Gastrocnemius medialis (tissue), 4 donors: ENCODE results near the gene NOL12. TPM values are rescaled to one million over a fixed set of nuclear protein-coding genes. Genes with fewer than 3 reads are reported as not detected.
"Not testable (repeated sequence)": the region's sequence is repeated elsewhere in the genome, so short reads cannot be mapped to it uniquely, and the experiment has no call there.

Experiments
- ATAC-seq, 2 donors: fragments of 150-250 bp; one replicate each; pipeline ENCODE4 v1.9.1; 2016
- DNase-seq, 2 donors: peaks; one replicate each; pipeline ENCODE4 v3.0.0-alpha.2; 2019
- H3K27ac ChIP-seq, 4 donors: fragments of 200-600 bp; sonication (generic); 1 replicate in 1 of 4; 2 replicates in 3 of 4; pipeline ENCODE4 v1.5.1; 2016 to 2018; ENCODE audit warnings: mild to moderate bottlenecking in 2 of 4, moderate library complexity in 1 of 4
- H3K27me3 ChIP-seq, 3 donors: fragments of 200-600 bp; sonication (generic) in 2 of 3; 1 replicate in 1 of 3; 2 replicates in 2 of 3; pipeline versions ENCODE4 v1.5.1 to v1.6.0; 2016 to 2019; ENCODE audit warnings: mild to moderate bottlenecking in 1 of 3, moderate library complexity in 1 of 3
- H3K36me3 ChIP-seq, 2 donors: fragments of 200-600 bp; sonication (generic) in 1 of 2; one replicate each; pipeline ENCODE4 v1.5.1; 2017 to 2018
- H3K4me1 ChIP-seq, 2 donors: fragments of 200-600 bp; sonication (generic) in 1 of 2; one replicate each; pipeline ENCODE4 v1.5.1; 2016 to 2017; ENCODE audit warnings: mild to moderate bottlenecking in 2 of 2
- H3K4me3 ChIP-seq, 4 donors: fragments of 200-600 bp; sonication (generic) in 3 of 4; 1 replicate in 1 of 4; 2 replicates in 3 of 4; pipeline ENCODE4 v1.5.1; 2016 to 2019; ENCODE audit warnings: mild to moderate bottlenecking in 2 of 4
- H3K9me3 ChIP-seq, 3 donors: fragments of 200-600 bp; sonication (generic) in 2 of 3; 1 replicate in 1 of 3; 2 replicates in 2 of 3; pipeline ENCODE4 v1.5.1; 2016 to 2019
- CTCF ChIP-seq, 5 experiments: fragments of 450-650 bp in 3 of 5; fragments of 200-600 bp in 2 of 5; sonication (generic) in 2 of 5; IDR thresholded peaks in 4 of 5; conservative IDR thresholded peaks in 1 of 5; 1 replicate in 4 of 5; 2 replicates in 1 of 5; pipeline ENCODE4 v1.5.1; 2016 to 2019; ENCODE audit warnings: antibody characterized with exemption in 5 of 5, mild to moderate bottlenecking in 3 of 5, moderate library complexity in 3 of 5
- POLR2A ChIP-seq, 2 donors: fragments of 450-650 bp; IDR thresholded peaks; one replicate each; pipeline ENCODE4 v1.6.1; 2017; ENCODE audit warnings: antibody characterized with exemption in 2 of 2, mild to moderate bottlenecking in 2 of 2, moderate library complexity in 2 of 2
- in situ Hi-C, 4 donors: fragments of 200-750 bp; cut with MboI; loops; one replicate each; pipeline versions ENCODE4 v1.15.0 to v1.8.0; 2017; ENCODE audit warnings: low sequenced_read_pairs in 4 of 4
- intact Hi-C: fragments of 100-400 bp; cut with DNase I; formaldehyde crosslinking; loops from one replicate; pipeline ENCODE4 v1.15.1; 2023; ENCODE audit warnings: low total_unique reads
- total RNA-seq, 4 donors: library from RNA; depleted of rRNA; stranded (reverse); fragments of >200 nt; gene quantifications; one replicate each; pipeline versions ENCODE4 v1.1.0 to v1.2.3, GENCODE V29; 2016

Gene NOL12
- total RNA-seq, 4 donors from 2014 or later = 10.0 to 21.7 (median 16.6) TPM

- TF ChIP-seq CTCF (IDR thresholded peaks at IDR 0.05 in 4 of 5, conservative IDR thresholded peaks at IDR 0.05 in 1 of 5) (no peak), POLR2A (IDR thresholded peaks at IDR 0.05) (no peak)
- H3K27ac ChIP-seq = peak overlapping the region in 1 of 4 donors; percentile 43
- in situ Hi-C loops (loop anchor here in 1 of 4 donors (10.0 kb wide), 1 partner anchor 66 kb away; no protein-coding TSS in a partner anchor), intact Hi-C loops (no loop called here)
- no peaks in the 10 kb centered on the region for H3K27me3 ChIP-seq
- H3K36me3 ChIP-seq = peaks cover 0 to 66% of the 10 kb centered on the region in 2 donors
- no peak overlapping the region for H3K4me3 ChIP-seq
- H3K9me3 ChIP-seq = no peaks in the 10 kb centered on the region
- DNase-seq = peak; percentile 34 to 74
- peaks cover 9 to 19% of the 10 kb centered on the region in 2 donors for H3K4me1 ChIP-seq
- ATAC-seq = peak in 1 of 2 donors; percentile 43
Observed at GRCh38 chr22:37690901-37691504, 4.9 kb downstream of the NOL12 start.

DNA sequence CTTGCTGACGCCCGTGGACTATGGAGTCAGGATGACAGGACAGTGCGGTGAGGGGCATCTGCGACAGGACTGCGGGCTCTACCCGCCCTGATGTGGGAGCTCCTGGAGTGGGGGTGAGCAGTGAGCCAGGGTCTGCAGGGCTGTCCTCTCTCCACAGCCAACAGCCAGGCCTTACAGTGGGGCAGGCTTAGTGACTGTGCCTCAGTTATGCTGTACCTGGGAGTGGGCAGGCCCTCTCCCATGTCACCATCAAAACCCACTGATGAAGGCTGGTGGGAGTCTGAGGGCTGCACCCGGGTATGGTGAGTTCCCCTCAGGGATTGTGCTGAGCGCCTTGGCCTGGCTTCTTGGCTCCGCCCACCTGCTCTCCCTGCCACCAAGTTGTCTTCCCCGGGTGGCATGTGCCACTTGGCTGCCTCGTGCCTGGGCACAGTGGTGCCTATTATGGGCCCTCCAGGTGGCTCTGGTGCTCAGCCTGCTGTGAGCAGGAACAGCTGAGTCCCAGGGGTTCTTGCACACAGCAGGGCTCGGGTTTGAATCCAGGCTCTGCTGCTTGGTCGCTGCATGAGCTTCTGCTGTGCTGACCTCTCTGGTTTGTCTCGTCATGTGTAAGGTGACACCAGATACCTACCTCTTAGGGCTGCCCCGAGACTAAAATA lies 6.6 kb downstream of the NOL12 start:
- DNase-seq (no peak), ATAC-seq (no peak)
- H3K27me3 ChIP-seq = no peaks in the 10 kb centered on the region
- no peaks in the 10 kb centered on the region for H3K9me3 ChIP-seq
- H3K4me3 ChIP-seq = no peak overlapping the region
- H3K36me3 ChIP-seq = peaks cover 0 to 63% of the 10 kb centered on the region in 2 donors
- H3K27ac ChIP-seq = no peak overlapping the region
- TF ChIP-seq CTCF (IDR thresholded peaks at IDR 0.05 in 4 of 5, conservative IDR thresholded peaks at IDR 0.05 in 1 of 5) (no peak), POLR2A (IDR thresholded peaks at IDR 0.05) (no peak)
- peaks cover 8 to 14% of the 10 kb centered on the region in 2 donors for H3K4me1 ChIP-seq
- in situ Hi-C loops = loop anchor here in 1 of 4 donors (10.0 kb wide), 1 partner anchor 68 kb away; no protein-coding TSS in a partner anchor
- intact Hi-C loops = no loop called here

DNA sequence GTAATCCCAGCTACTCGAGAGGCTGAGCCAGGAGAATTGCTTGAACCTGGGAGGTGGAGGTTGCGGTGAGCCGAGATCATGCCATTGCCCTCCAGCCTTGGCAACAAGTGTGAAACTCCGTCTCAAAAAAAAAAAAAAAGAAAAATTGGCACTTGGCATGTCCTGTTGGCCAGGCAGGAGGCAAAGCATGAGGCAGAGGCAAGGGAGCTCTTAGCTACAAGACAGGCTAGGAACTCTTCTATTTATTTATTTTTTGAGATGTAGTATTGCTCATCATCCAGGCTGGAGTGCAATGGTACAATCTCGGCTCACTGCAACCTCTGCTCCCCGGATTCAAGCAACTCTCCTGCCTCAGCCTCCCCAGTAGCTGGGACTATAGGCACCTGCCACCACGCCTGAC lies 8.0 kb downstream of the NOL12 start:
- Histone ChIP-seq H3K4me1 (peaks cover 7 to 11% of the 10 kb centered on the region in 2 donors), H3K36me3 (peaks cover 0 to 49% of the 10 kb centered on the region in 2 donors)
- H3K9me3 ChIP-seq, intact Hi-C loops, DNase-seq, H3K27me3 ChIP-seq, H3K27ac ChIP-seq, ATAC-seq, H3K4me3 ChIP-seq: not testable (repeated sequence)
- in situ Hi-C loops = loop anchor here in 1 of 4 donors (10.0 kb wide), 1 partner anchor 69 kb away; no protein-coding TSS in a partner anchor

DNA sequence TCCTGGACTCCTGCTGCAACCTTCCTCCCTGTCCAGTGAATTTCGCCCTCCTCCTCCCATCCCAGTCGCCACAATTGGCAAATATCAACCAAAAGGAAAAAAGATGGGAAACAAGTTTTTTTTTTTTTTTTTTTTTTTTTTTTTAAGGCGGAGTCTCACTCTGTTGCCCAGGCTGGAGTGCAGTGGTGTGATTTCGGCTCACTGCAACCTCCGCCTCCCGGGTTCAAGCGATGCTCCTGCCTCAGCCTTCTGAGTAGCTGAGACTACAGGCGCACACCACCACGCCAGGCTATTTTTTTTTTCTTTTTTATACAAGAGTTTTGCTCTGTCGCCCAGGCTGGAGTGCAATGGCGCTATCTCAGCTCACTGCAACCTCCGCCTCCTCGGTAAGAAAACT lies 10.1 kb downstream of the NOL12 start:
- in situ Hi-C loops = loop anchor here in 1 of 4 donors (10.0 kb wide), 1 partner anchor 71 kb away; no protein-coding TSS in a partner anchor
- H3K27me3 ChIP-seq, intact Hi-C loops, H3K9me3 ChIP-seq, DNase-seq, H3K27ac ChIP-seq: not testable (repeated sequence)
- peak overlapping the region; percentile 21 to 43 (median 34) for H3K4me3 ChIP-seq
- H3K36me3 ChIP-seq = peaks cover 0 to 33% of the 10 kb centered on the region in 2 donors
- ATAC-seq = peak in 1 of 2 donors; percentile 25
- peaks cover 7 to 11% of the 10 kb centered on the region in 2 donors for H3K4me1 ChIP-seq

DNA sequence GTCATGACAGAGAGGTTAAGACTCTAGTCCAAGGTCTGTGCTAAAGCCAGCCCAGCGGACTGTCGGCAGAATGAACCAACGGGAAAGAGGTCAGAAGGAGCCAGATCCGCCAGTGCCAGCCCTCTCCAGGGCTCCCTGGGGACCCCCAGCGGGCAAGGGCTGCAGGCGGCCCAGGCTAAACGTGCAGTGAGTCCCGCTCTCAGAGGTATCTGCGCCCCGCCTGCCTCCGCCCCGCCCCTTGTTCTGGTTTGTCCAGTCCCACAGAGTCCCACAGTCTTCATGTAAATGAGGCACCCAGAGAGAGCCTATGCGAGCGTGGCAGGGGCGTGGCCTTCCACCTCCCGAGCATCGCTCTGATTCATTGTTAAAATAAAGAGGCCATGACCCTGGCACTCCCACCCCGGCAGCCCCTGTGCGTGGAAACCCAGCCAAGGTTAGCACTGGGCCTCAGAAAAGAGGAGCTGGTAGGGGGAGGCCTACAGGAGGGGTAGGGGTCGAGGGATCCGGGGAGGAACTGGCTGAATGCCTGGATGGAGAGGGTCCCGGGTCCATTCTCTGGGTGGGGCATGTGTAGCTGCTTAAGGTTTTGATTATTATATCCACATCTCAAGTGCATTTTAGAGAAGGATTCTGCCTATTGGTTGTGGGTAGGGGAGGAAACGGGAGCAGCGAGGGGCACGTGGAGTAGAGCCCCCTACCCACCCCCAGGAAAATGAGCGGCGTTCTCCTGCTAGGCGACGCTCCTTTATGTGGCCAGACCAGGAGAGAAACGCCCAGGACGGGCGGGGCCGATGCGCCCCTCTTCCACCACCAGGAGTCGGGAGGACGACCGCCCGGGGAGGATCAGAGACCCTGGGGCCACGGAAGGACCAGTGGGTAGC lies 10.8 kb downstream of the NOL12 start, which contains the start of gene TRIOBP:
TRIOBP (plus strand) TSS at position 392 of the 881 bp plus-strand sequence. CDS start 4,318 bp downstream, outside the sequence.
- peaks cover 0 to 26% of the 10 kb centered on the region in 2 donors for H3K36me3 ChIP-seq
- H3K27ac ChIP-seq = no peak within 1 kb of the TSS

More for the DNA sequence above, 10.8 kb downstream of the NOL12 start, which contains the start of gene TRIOBP:
- in situ Hi-C loops (loop anchor here in 1 of 4 donors (10.0 kb wide), 1 partner anchor 72 kb away; no protein-coding TSS in a partner anchor), intact Hi-C loops (no loop called here)
- peak; percentile 96 to 97 for ATAC-seq
- Histone ChIP-seq H3K4me1 (peaks cover 7 to 11% of the 10 kb centered on the region in 2 donors), H3K9me3 (no peaks in the 10 kb centered on the region), H3K27me3 (no peaks in the 10 kb centered on the region), H3K4me3 (peak within 1 kb of the TSS; percentile 21 to 43 (median 34))
- TF ChIP-seq CTCF (IDR thresholded peaks at IDR 0.05 in 4 of 5, conservative IDR thresholded peaks at IDR 0.05 in 1 of 5) (peak; percentile 21 to 59 (median 46)), POLR2A (IDR thresholded peaks at IDR 0.05) (no peak)
- DNase-seq = peak; percentile 86 to 89
